Activated gamma-delta T cell (primary cell): ENCODE results near the gene ELOVL1.
"Not testable (repeated sequence)": the region's sequence is repeated elsewhere in the genome, so short reads cannot be mapped to it uniquely, and the experiment has no call there.

Experiments used
- DNase-seq: peaks from one replicate; lab custom pipeline; 2025; lab: John Stamatoyannopoulos, UW
- total RNA-seq, 2 donors: gene quantifications; one replicate each; lab custom pipeline; 2026; lab: John Stamatoyannopoulos, UW

The ELOVL1 gene
- total RNA-seq = 46.2 to 54.3 reads per million in 2 donors

- peak; percentile 80 for DNase-seq
These were observed at the start of gene ELOVL1 for GRCh38 chr1:43367904-43368645. ELOVL1 (minus strand) TSS chr1:43368011; CDS start chr1:43365609, 2,402 bp downstream.

GRCh38 chr1:43415901-43416300 lies 48.1 kb upstream of the ELOVL1 start:
- no peak for DNase-seq

GRCh38 chr1:43414634-43415223 lies 46.9 kb upstream of the ELOVL1 start:
- DNase-seq = no peak

GRCh38 chr1:43413426-43413825 lies 45.6 kb upstream of the ELOVL1 start:
- DNase-seq = not testable (repeated sequence)

- no peak for DNase-seq
These were observed 42.8 kb upstream of the ELOVL1 start for GRCh38 chr1:43410571-43410970.

GRCh38 chr1:43405876-43406234 lies 38.0 kb upstream of the ELOVL1 start:
- DNase-seq = no peak

GRCh38 chr1:43405219-43405875 lies 37.5 kb upstream of the ELOVL1 start:
- no peak for DNase-seq

- DNase-seq = no peak
These were observed 36.5 kb upstream of the ELOVL1 start for GRCh38 chr1:43404353-43404752.

- DNase-seq = no peak
These were observed 34.5 kb upstream of the ELOVL1 start for GRCh38 chr1:43402089-43402865.

GRCh38 chr1:43400441-43400840 lies 32.6 kb upstream of the ELOVL1 start:
- DNase-seq = not testable (repeated sequence)

GRCh38 chr1:43398227-43398626 lies 30.4 kb upstream of the ELOVL1 start:
- no peak for DNase-seq

- DNase-seq = no peak
These were observed 28.2 kb upstream of the ELOVL1 start for GRCh38 chr1:43396059-43396458.

- DNase-seq = no peak
These were observed 27.7 kb upstream of the ELOVL1 start for GRCh38 chr1:43395523-43395922.

GRCh38 chr1:43392702-43393101 lies 24.9 kb upstream of the ELOVL1 start:
- DNase-seq = no peak

GRCh38 chr1:43389326-43390313 lies 21.8 kb upstream of the ELOVL1 start, which contains the start of the genes MED8 and SZT2:
MED8 (minus strand) TSS chr1:43389800; CDS start chr1:43389764, 36 bp downstream.
SZT2 (plus strand) TSS chr1:43389899; CDS start chr1:43389969, 70 bp downstream.
- DNase-seq = peak; percentile 65

GRCh38 chr1:43388613-43389012 lies 20.8 kb upstream of the ELOVL1 start:
- DNase-seq = no peak

- DNase-seq = no peak
These were observed 20.3 kb upstream of the ELOVL1 start for GRCh38 chr1:43387976-43388599.

- DNase-seq = no peak
These were observed 18.9 kb upstream of the ELOVL1 start for GRCh38 chr1:43386676-43387075.

GRCh38 chr1:43383449-43383848 lies 15.6 kb upstream of the ELOVL1 start:
- DNase-seq = no peak

- no peak for DNase-seq
These were observed 14.4 kb upstream of the ELOVL1 start for GRCh38 chr1:43382027-43382779.
